SJCRH30 (cell line): Measurements from ENCODE around the gene ANAPC5. TPM values are rescaled to one million over a fixed set of nuclear protein-coding genes. Genes with fewer than 3 reads are reported as not detected.
"Not testable (repeated sequence)": the region's sequence is repeated elsewhere in the genome, so short reads cannot be mapped to it uniquely, and the experiment has no call there.

Experiments used
- DNase-seq, 2 experiments: peaks; one replicate each; pipeline ENCODE4 v3.0.0-alpha.2; 2015 to 2020
- H3K27ac ChIP-seq: fragments of 250-450 bp; sonication (Bioruptor Pico); 2 replicates; pipeline ENCODE4 v1.5.1; 2020; ENCODE audit warnings: mild to moderate bottlenecking, moderate library complexity
- H3K27me3 ChIP-seq: fragments of 250-450 bp; sonication (Bioruptor Pico); 2 replicates; pipeline ENCODE4 v1.5.1; 2020; ENCODE audit warnings: mild to moderate bottlenecking, moderate library complexity
- H3K36me3 ChIP-seq: fragments of 250-450 bp; sonication (Bioruptor Pico); 2 replicates; pipeline ENCODE4 v1.5.1; 2020; ENCODE audit warnings: mild to moderate bottlenecking, moderate library complexity
- H3K4me1 ChIP-seq: fragments of 250-450 bp; sonication (Bioruptor Pico); 2 replicates; pipeline ENCODE4 v1.5.1; 2020; ENCODE audit warnings: mild to moderate bottlenecking, moderate library complexity
- H3K4me3 ChIP-seq: fragments of 250-450 bp; sonication (Bioruptor Pico); 2 replicates; pipeline ENCODE4 v1.5.1; 2020; ENCODE audit warnings: mild to moderate bottlenecking, moderate library complexity
- H3K9me3 ChIP-seq: fragments of 250-450 bp; sonication (Bioruptor Pico); replicated peaks from 2 replicates; pipeline ENCODE4 v1.5.1; 2020; ENCODE audit warnings: mild to moderate bottlenecking, moderate library complexity
- total RNA-seq: library from RNA; depleted of rRNA; stranded (reverse); fragments of >200 nt; shearing (Covaris generic); gene quantifications from 2 replicates; pipeline ENCODE4 v1.2.3, GENCODE V29; 2014

The ANAPC5 gene
- total RNA-seq, 1 experiment from 2014 or later, result 115 TPM

DNA sequence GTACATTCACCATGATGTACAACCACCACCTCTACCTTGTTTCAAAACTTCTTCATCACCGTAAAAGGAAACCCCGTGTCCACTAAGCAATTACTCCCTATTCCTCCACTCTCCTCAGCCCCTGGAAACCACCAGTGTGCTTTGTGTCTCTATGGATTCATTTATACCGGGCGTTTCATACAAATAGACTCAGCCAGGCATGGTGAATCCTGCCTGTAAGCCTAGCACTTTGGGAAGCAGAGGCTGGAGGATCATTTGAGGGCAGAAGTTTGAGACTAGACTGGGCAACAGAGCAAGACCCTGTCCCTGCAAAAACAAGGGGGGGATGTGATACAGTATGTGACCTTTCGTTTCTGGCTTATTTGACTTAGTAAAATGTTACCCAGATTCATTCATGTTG lies 26.5 kb upstream of the ANAPC5 start:
- H3K4me3 ChIP-seq, result no peak overlapping the region
- H3K27ac ChIP-seq, result no peak overlapping the region
- DNase-seq, result no peak
- H3K4me1 ChIP-seq, result no peaks in the 10 kb centered on the region
- H3K9me3 ChIP-seq, result no peaks in the 10 kb centered on the region
- no peaks in the 10 kb centered on the region for H3K36me3 ChIP-seq
- H3K27me3 ChIP-seq, result no peaks in the 10 kb centered on the region

DNA sequence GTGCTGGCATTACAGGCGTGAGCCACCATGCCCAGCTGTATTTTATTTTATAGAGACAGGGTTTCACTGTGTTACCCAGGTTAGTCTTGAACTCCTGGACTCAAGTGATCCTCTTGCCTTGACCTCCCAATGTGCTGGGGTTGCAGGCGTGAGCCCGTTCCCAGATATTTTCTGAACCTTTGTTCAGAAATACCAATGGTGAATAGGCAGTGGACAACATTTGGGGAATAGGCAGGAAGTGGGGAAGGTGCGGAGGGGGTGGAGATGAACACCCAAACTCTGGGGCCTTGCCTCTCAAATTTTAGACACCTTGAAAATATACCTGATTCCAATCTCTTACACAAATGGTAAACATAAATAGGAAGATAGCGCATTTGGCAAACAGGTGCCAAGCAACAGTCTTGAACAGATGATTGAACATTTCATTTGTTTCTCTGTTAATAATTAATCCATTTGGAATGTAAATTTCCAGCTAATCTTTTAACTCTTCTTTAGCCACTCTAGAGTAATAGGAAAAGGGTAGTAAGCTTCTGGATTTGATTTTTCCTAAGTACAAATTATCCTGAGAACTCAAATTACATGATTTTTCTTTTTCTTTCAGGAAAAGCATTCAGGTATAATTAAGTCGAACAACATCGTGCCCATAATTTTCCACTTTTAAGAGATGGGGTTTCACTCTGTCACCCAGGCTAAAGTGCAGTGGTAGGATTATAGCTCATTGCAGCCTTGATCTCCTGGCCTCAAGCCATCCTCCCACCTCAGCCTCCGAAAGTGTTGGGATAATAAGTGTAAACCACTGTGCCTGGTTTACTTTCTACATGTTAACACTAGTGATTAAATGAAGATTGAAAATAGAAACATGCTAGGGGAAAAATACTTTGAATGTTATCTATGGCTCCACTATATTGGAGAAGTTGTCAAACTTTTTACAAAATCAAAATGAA lies 24.8 kb upstream of the ANAPC5 start:
- Histone ChIP-seq H3K27me3 (no peaks in the 10 kb centered on the region), H3K4me3 (no peak overlapping the region), H3K9me3 (no peaks in the 10 kb centered on the region), H3K4me1 (no peaks in the 10 kb centered on the region), H3K36me3 (no peaks in the 10 kb centered on the region), H3K27ac (no peak overlapping the region)
- DNase-seq, result no peak

- not testable (repeated sequence) for H3K9me3 ChIP-seq, DNase-seq, H3K4me1 ChIP-seq, H3K27ac ChIP-seq, H3K4me3 ChIP-seq, H3K27me3 ChIP-seq, H3K36me3 ChIP-seq
Observed at GRCh38 chr12:121374945-121375584, 22.9 kb upstream of the ANAPC5 start.

GRCh38 chr12:121374336-121374735 lies 22.1 kb upstream of the ANAPC5 start:
- not testable (repeated sequence) for H3K4me3 ChIP-seq, H3K27me3 ChIP-seq, H3K9me3 ChIP-seq, H3K36me3 ChIP-seq, H3K27ac ChIP-seq, DNase-seq, H3K4me1 ChIP-seq

GRCh38 chr12:121373755-121374154 lies 21.5 kb upstream of the ANAPC5 start:
- DNase-seq, result no peak
- Histone ChIP-seq H3K27me3 (no peaks in the 10 kb centered on the region), H3K27ac (no peak overlapping the region), H3K9me3 (no peaks in the 10 kb centered on the region), H3K36me3 (no peaks in the 10 kb centered on the region), H3K4me1 (no peaks in the 10 kb centered on the region), H3K4me3 (no peak overlapping the region)

DNA sequence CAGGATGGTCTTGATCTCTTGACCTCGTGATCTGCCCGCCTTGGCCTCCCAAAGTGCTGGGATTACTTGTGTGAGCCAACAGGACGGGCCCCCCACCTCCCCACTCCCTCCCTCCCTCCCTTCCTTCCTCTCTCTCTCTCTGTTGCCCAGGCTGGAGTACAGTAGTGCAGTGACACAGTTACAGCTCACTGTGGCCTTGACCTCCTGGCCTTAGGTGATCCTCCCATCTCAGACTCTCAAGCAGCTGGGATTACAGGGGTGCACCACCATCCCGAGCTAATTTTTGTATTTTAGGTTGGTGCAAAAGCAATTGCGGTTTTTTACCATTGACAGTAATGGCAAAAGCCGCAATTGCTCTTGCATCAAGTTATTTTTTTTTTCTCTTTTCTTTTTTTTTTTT lies 19.2 kb upstream of the ANAPC5 start:
- Histone ChIP-seq H3K27ac (no peak overlapping the region), H3K36me3 (no peaks in the 10 kb centered on the region), H3K27me3 (no peaks in the 10 kb centered on the region), H3K4me3 (no peak overlapping the region), H3K4me1 (no peaks in the 10 kb centered on the region), H3K9me3 (no peaks in the 10 kb centered on the region)
- DNase-seq, result no peak

DNA sequence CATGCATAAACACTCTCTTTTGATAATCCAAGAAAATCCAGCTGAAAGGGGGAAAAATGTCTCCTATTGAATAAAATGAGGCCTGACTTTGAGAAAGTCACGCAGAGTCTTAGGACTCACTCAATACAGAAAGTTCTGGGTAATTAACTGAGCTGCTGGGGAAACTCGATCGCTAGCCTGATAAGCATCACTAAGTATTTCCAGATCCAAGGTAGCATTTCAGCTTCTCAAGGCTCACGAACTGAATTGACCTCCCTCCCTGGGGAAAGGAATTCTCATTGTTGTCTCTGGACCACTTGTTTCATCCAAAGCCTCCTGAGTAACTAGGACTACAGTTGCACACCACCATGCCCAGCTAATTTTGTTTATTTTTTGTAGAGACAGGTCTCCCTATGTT lies 13.8 kb upstream of the ANAPC5 start:
- no peaks in the 10 kb centered on the region for H3K4me1 ChIP-seq
- no peaks in the 10 kb centered on the region for H3K9me3 ChIP-seq
- H3K27me3 ChIP-seq, result no peaks in the 10 kb centered on the region
- H3K4me3 ChIP-seq, result no peak overlapping the region
- H3K27ac ChIP-seq, result no peak overlapping the region
- no peaks in the 10 kb centered on the region for H3K36me3 ChIP-seq
- peak in 1 of 2 experiments; percentile 11 for DNase-seq

DNA sequence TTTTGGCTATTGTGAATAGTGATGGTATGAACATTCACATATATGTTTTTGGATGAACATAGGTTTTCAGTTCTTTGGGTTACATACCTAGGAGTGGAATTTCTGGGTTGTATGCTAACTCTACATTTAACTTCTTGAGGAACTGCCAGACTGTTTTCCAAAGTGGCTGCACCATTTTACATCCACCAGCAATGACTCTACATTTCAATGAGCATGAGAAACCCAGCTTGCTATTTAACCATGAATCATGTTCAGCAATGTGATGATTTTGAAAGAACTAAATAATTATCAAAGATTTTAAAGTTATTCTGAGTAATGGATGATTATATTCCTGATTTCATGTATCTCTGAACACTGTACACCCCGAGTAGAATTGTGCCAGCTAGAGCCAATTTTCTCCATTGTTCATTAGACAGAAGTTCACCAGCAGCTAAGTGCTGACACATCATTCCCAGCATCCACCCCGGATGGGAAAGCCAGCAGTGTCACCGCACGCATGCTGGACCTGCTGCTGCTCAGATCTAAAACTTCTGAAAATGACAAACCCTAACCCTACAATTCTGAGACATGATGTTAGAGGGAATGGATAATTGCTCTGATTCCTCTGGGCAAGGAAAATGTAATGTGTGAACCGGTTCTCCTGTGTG lies 13.3 kb upstream of the ANAPC5 start:
- Histone ChIP-seq H3K36me3 (no peaks in the 10 kb centered on the region), H3K27me3 (no peaks in the 10 kb centered on the region), H3K4me1 (no peaks in the 10 kb centered on the region), H3K4me3 (no peak overlapping the region), H3K27ac (no peak overlapping the region), H3K9me3 (no peaks in the 10 kb centered on the region)
- no peak for DNase-seq

DNA sequence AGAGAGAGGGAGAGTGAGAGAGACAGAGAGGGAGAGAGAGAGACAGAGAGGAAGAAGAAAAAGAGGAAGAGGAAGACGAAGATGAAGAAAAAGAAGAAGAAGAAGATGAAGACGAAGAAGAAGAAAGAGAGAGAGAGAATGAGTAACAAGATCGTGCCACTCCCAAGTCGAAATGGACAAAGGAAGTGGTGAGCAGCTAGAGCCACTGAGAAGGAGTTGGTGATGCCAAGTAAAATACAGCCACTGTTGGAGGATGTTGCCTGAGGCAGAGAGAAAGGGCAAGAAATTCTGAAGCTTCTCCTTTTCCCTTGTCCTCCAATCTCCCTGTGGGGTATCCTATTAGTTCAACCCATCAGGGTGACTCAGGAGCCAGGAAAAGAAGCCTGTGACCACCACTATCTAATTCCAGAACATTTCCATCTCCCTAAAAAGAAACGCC lies 12.5 kb upstream of the ANAPC5 start:
- no peaks in the 10 kb centered on the region for H3K4me1 ChIP-seq
- no peak overlapping the region for H3K4me3 ChIP-seq
- no peaks in the 10 kb centered on the region for H3K36me3 ChIP-seq
- H3K27ac ChIP-seq, result no peak overlapping the region
- no peaks in the 10 kb centered on the region for H3K27me3 ChIP-seq
- H3K9me3 ChIP-seq, result no peaks in the 10 kb centered on the region
- DNase-seq, result no peak

GRCh38 chr12:121358073-121358472 lies 5.9 kb upstream of the ANAPC5 start:
- no peaks in the 10 kb centered on the region for H3K9me3 ChIP-seq

DNA sequence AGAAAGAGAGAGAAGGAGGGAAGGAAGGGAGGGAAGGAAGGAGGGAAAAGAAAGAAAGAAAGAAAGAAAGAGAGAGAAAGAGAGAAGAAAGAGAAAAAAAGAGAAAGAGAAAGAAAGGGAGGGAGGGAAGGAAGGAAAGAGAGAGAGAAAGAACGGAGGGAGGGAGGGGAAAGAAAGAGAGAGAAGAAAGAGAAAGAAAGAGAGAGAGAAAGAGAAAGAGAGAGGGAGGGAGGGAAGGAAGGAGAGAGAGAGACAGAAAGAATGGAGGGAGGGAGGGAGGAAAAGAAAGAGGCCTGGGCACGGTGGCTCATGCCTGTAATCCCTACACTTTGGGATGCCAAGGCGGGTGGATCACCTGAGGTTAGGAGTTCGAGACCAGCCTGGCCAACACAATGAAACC lies 5.1 kb upstream of the ANAPC5 start:
- Histone ChIP-seq H3K4me1 (no peaks in the 10 kb centered on the region), H3K36me3 (no peaks in the 10 kb centered on the region), H3K9me3 (no peaks in the 10 kb centered on the region), H3K4me3 (no peak overlapping the region), H3K27ac (no peak overlapping the region), H3K27me3 (no peaks in the 10 kb centered on the region)
- no peak for DNase-seq

More at GRCh38 chr12:121358073-121358472, 5.9 kb upstream of the ANAPC5 start:
- Histone ChIP-seq H3K36me3 (no peaks in the 10 kb centered on the region), H3K27me3 (no peaks in the 10 kb centered on the region), H3K27ac (no peak overlapping the region), H3K4me3 (no peak overlapping the region), H3K4me1 (no peaks in the 10 kb centered on the region)
- DNase-seq, result no peak

GRCh38 chr12:121356657-121357056 lies 4.4 kb upstream of the ANAPC5 start:
- H3K9me3 ChIP-seq, result no peaks in the 10 kb centered on the region

GRCh38 chr12:121355818-121356217 lies 3.6 kb upstream of the ANAPC5 start:
- Histone ChIP-seq H3K9me3 (no peaks in the 10 kb centered on the region), H3K27ac (no peak overlapping the region), H3K4me3 (no peak overlapping the region), H3K27me3 (no peaks in the 10 kb centered on the region), H3K36me3 (no peaks in the 10 kb centered on the region), H3K4me1 (no peaks in the 10 kb centered on the region; the same call in 1 of the 2 replicates)
- no peak for DNase-seq

More at GRCh38 chr12:121356657-121357056, 4.4 kb upstream of the ANAPC5 start:
- no peak for DNase-seq
- Histone ChIP-seq H3K36me3 (no peaks in the 10 kb centered on the region), H3K27me3 (no peaks in the 10 kb centered on the region), H3K4me1 (no peaks in the 10 kb centered on the region), H3K4me3 (no peak overlapping the region), H3K27ac (no peak overlapping the region)

DNA sequence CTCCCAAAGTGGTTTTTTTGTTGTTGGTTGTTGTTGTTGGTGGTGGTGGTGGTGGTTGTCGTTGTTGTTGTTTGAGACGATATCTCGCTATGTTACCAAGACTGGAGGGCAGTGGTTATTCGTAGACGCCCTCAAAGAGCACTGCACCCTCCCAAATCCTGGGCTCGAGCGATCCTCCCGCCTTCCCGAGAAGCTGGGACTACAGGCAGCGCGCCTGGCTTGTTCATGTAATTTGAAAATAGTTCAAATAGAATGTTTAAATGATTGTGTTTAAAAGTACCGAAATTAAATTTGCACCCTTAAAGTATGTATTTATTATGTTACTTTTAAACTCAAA lies 439 bp upstream of the ANAPC5 start:
- H3K4me3 ChIP-seq, result peak overlapping the region; percentile 75
- H3K27me3 ChIP-seq, result no peaks in the 10 kb centered on the region
- no peaks in the 10 kb centered on the region for H3K9me3 ChIP-seq
- DNase-seq, result no peak
- no peaks in the 10 kb centered on the region; the same call in 1 of the 2 replicates for H3K4me1 ChIP-seq
- H3K27ac ChIP-seq, result peak overlapping the region; percentile 60
- no peaks in the 10 kb centered on the region; the same call in 1 of the 2 replicates for H3K36me3 ChIP-seq

- H3K4me3 ChIP-seq, result no peak overlapping the region
- no peaks in the 10 kb centered on the region; the same call in 1 of the 2 replicates for H3K4me1 ChIP-seq
- no peak overlapping the region for H3K27ac ChIP-seq
- H3K9me3 ChIP-seq, result no peaks in the 10 kb centered on the region
- H3K27me3 ChIP-seq, result no peaks in the 10 kb centered on the region
- DNase-seq, result no peak
- H3K36me3 ChIP-seq, result peaks cover 26% of the 10 kb centered on the region
Observed at GRCh38 chr12:121346747-121347146, 5.5 kb downstream of the ANAPC5 start.
